Heart left ventricle (tissue), 13 donors: Measurements from ENCODE around the gene ARFGAP1.

Experiments
- POLR2A ChIP-seq, 2 donors: fragments of 450-650 bp; IDR thresholded peaks; one replicate each; pipeline ENCODE4 v1.6.1; 2017; ENCODE audit warnings: antibody characterized with exemption in 2 of 2, mild to moderate bottlenecking in 2 of 2, moderate library complexity in 2 of 2
- TF ChIP-seq, protein P1 (sequence below), 12 donors: fragments of 200-600 bp; sonication (generic) in 4 of 12; IDR thresholded peaks; one replicate each; pipeline versions ENCODE4 v1.5.0 to v1.8.0; 2018 to 2022; ENCODE audit warnings: antibody characterized with exemption in 12 of 12, mild to moderate bottlenecking in 5 of 12
- donor health status: ischemic (EF 13 %, LVEDD 7.1; RV severe dilation, severe dysfunction).
- donor health status: DM: no; HTN: yes; CAD: no.
- donor health status: DM: no; HTN: no; CAD: no.
- donor health status: ischemic (EF 25% LVEDD 6.9; RV normal size, moderate dysfunction).
- donor health status: ischemic (EF 25% LVEDD 5.7; RV mildly dilated, moderate dysfunction).
- donor health status: ischemic (EF 35%, LVEDD 5.7; RV mildly dilated, moderate dysfunction).
- donor health status: nonischemic (EF 11% LVEDD 7.7; RV severe dilation, severe dysfunction).
- donor health status: DM: yes; HTN: yes; CAD: no.
- donor health status: PGD.
- donor health status: ischemic (EF 29% LVEDD 5.4; RV normal size, mild dysfunction).
- donor health status: nonischemic (EF 23%, LVEDD 6.1; RV moderate dilation, normal function).

DNA sequence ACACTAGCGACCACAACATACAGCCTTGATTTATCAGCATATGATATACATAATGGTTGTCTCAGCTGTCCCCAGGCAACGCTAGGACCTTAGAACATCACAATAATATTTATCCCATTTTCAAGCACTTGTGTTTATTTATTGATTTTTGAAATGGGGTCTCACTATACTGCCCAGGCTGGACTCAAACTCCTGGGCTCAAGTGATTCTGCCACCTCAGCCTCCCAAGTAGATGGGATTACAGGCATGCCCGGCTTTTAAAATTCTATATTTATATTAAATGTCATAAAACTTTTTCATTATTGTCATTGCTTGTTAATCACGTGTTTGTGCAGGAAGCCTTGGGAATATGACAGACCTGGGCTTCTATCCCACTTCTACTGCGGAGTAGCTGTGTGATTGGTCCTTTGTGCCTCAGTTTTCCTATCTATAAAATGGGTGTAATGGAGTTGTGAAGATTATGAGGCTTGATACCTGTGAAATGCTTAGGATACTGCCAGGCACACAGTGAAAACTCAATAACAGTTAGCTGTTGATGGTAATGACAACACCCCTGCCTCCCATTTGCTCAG is 30.6 kb downstream of the ARFGAP1 start:
- TF ChIP-seq, protein P1, sequence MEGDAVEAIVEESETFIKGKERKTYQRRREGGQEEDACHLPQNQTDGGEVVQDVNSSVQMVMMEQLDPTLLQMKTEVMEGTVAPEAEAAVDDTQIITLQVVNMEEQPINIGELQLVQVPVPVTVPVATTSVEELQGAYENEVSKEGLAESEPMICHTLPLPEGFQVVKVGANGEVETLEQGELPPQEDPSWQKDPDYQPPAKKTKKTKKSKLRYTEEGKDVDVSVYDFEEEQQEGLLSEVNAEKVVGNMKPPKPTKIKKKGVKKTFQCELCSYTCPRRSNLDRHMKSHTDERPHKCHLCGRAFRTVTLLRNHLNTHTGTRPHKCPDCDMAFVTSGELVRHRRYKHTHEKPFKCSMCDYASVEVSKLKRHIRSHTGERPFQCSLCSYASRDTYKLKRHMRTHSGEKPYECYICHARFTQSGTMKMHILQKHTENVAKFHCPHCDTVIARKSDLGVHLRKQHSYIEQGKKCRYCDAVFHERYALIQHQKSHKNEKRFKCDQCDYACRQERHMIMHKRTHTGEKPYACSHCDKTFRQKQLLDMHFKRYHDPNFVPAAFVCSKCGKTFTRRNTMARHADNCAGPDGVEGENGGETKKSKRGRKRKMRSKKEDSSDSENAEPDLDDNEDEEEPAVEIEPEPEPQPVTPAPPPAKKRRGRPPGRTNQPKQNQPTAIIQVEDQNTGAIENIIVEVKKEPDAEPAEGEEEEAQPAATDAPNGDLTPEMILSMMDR (IDR thresholded peaks at IDR 0.05) = no peak
- TF ChIP-seq POLR2A (IDR thresholded peaks at IDR 0.05) = no peak
